ENCODE measurements around the gene FGD5.

FGD5 gene

GRCh38 chr3:14889943-14890342, 71.2 kb downstream of the FGD5 start:
- no peak for TF ChIP-seq CTCF (IDR thresholded peaks at IDR 0.05; ENCODE audit: low read depth, low read length)
- no peak overlapping the region for H3K4me3 ChIP-seq (ENCODE audit: low read depth, low read length)

- TF ChIP-seq CTCF (IDR thresholded peaks at IDR 0.05; ENCODE audit: low read depth, low read length): no peak
- H3K4me3 ChIP-seq (ENCODE audit: low read depth, low read length): no peak overlapping the region
These were observed 71.7 kb downstream of the FGD5 start for GRCh38 chr3:14890476-14890875.

- TF ChIP-seq CTCF (IDR thresholded peaks at IDR 0.05; ENCODE audit: low read depth, low read length): no peak
- H3K4me3 ChIP-seq (ENCODE audit: low read depth, low read length): no peak overlapping the region
These were observed 72.7 kb downstream of the FGD5 start for GRCh38 chr3:14891135-14892132.

- TF ChIP-seq CTCF (IDR thresholded peaks at IDR 0.05; ENCODE audit: low read depth, low read length): no peak
- no peak overlapping the region for H3K4me3 ChIP-seq (ENCODE audit: low read depth, low read length)
These were observed 73.5 kb downstream of the FGD5 start for GRCh38 chr3:14892226-14892625.

- H3K4me3 ChIP-seq (ENCODE audit: low read depth, low read length): no peak overlapping the region
- no peak for TF ChIP-seq CTCF (IDR thresholded peaks at IDR 0.05; ENCODE audit: low read depth, low read length)
These were observed 75.3 kb downstream of the FGD5 start for GRCh38 chr3:14894085-14894484.

GRCh38 chr3:14897266-14897665, 78.5 kb downstream of the FGD5 start:
- no peak overlapping the region for H3K4me3 ChIP-seq (ENCODE audit: low read depth, low read length)
- no peak for TF ChIP-seq CTCF (IDR thresholded peaks at IDR 0.05; ENCODE audit: low read depth, low read length)

GRCh38 chr3:14898929-14899328, 80.2 kb downstream of the FGD5 start:
- no peak for TF ChIP-seq CTCF (IDR thresholded peaks at IDR 0.05; ENCODE audit: low read depth, low read length)
- H3K4me3 ChIP-seq (ENCODE audit: low read depth, low read length): no peak overlapping the region

Measured in WI38 (cell line).